RWPE2 (cell line): Measurements from ENCODE around the gene SELENON.

Experiments used
- ATAC-seq: fragments of 200-7000 bp; cut with Tn5 transposase; 3 replicates; pipeline ENCODE4 v1.9.1; 2021; ENCODE audit warnings: low read depth
- DNase-seq: peaks from one replicate; pipeline ENCODE4 v3.0.0-alpha.2; 2020; ENCODE audit warnings: low spot score
- H3K27ac ChIP-seq: fragments of 450-650 bp; 2 replicates; pipeline ENCODE4 v1.5.1; 2017; ENCODE audit warnings: mild to moderate bottlenecking; ENCODE audit not compliant: poor library complexity, severe bottlenecking
- H3K27me3 ChIP-seq: fragments of 250-450 bp; sonication (Bioruptor Pico); 2 replicates; pipeline ENCODE4 v1.5.1; 2021; ENCODE audit warnings: mild to moderate bottlenecking, moderate library complexity; ENCODE audit not compliant: insufficient read depth, poor library complexity, severe bottlenecking
- H3K36me3 ChIP-seq: fragments of 250-450 bp; sonication (Bioruptor Pico); 2 replicates; pipeline ENCODE4 v1.5.1; 2020; ENCODE audit warnings: low read depth, mild to moderate bottlenecking, moderate library complexity
- H3K4me1 ChIP-seq: fragments of 250-450 bp; sonication (Bioruptor Pico); 2 replicates; pipeline ENCODE4 v1.5.1; 2021; ENCODE audit warnings: mild to moderate bottlenecking, moderate library complexity; ENCODE audit not compliant: insufficient read depth, poor library complexity, severe bottlenecking
- H3K4me3 ChIP-seq: fragments of 250-450 bp; sonication (Bioruptor Pico); 2 replicates; pipeline ENCODE4 v1.5.1; 2021; ENCODE audit warnings: mild to moderate bottlenecking, moderate library complexity; ENCODE audit not compliant: severe bottlenecking
- H3K9me3 ChIP-seq: fragments of 250-450 bp; sonication (Bioruptor Pico); 2 replicates; pipeline ENCODE4 v1.5.1; 2021; ENCODE audit warnings: mild to moderate bottlenecking, moderate library complexity; ENCODE audit not compliant: severe bottlenecking
- TF ChIP-seq, protein P1 (sequence below): fragments of 450-650 bp; IDR thresholded peaks from one replicate; pipeline ENCODE4 v1.5.1; 2017; ENCODE audit warnings: mild to moderate bottlenecking, moderate library complexity; ENCODE audit not compliant: poor library complexity, severe bottlenecking

SELENON gene

GRCh38 chr1:25800703-25801377 is 847 bp downstream of the SELENON start:
- DNase-seq (no peak), ATAC-seq (no peak)
- Histone ChIP-seq H3K27me3 (no peaks in the 10 kb centered on the region), H3K36me3 (peaks cover 12% of the 10 kb centered on the region), H3K27ac (no peak overlapping the region), H3K4me1 (no peaks in the 10 kb centered on the region), H3K4me3 (peak overlapping the region; percentile 42), H3K9me3 (peaks cover 3% of the 10 kb centered on the region)
- TF ChIP-seq, protein P1, sequence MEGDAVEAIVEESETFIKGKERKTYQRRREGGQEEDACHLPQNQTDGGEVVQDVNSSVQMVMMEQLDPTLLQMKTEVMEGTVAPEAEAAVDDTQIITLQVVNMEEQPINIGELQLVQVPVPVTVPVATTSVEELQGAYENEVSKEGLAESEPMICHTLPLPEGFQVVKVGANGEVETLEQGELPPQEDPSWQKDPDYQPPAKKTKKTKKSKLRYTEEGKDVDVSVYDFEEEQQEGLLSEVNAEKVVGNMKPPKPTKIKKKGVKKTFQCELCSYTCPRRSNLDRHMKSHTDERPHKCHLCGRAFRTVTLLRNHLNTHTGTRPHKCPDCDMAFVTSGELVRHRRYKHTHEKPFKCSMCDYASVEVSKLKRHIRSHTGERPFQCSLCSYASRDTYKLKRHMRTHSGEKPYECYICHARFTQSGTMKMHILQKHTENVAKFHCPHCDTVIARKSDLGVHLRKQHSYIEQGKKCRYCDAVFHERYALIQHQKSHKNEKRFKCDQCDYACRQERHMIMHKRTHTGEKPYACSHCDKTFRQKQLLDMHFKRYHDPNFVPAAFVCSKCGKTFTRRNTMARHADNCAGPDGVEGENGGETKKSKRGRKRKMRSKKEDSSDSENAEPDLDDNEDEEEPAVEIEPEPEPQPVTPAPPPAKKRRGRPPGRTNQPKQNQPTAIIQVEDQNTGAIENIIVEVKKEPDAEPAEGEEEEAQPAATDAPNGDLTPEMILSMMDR, result no peak

DNA sequence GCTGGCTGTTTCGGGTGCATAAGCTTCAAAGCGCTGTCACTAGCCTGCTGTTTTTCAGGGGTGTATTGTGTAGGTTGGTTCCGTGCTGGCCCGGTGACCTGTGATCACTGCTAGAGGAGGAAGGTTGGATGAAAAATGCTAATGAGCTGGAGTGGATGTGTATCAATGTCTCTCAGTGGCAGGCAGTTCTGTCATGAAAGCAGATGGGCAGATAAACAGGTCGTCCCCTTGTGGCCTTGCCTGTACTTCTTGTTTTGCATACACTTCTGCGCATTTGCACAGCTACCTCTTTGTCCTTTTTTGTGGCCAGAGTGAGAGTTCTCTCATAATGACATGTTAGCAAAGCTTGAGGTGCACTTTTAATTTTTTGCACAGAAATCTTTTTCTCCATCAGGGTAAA is 2.9 kb downstream of the SELENON start:
- TF ChIP-seq, protein P1, result no peak
- Histone ChIP-seq H3K27me3 (no peaks in the 10 kb centered on the region), H3K4me1 (no peaks in the 10 kb centered on the region), H3K27ac (no peak overlapping the region), H3K9me3 (peaks cover 3% of the 10 kb centered on the region), H3K4me3 (no peak overlapping the region), H3K36me3 (peaks cover 13% of the 10 kb centered on the region)
- no peak for DNase-seq
- no peak for ATAC-seq

GRCh38 chr1:25803368-25803767 is 3.4 kb downstream of the SELENON start:
- DNase-seq (no peak), ATAC-seq (no peak)
- Histone ChIP-seq H3K27ac (no peak overlapping the region), H3K36me3 (peaks cover 13% of the 10 kb centered on the region), H3K4me1 (no peaks in the 10 kb centered on the region), H3K27me3 (no peaks in the 10 kb centered on the region), H3K9me3 (peaks cover 3% of the 10 kb centered on the region), H3K4me3 (no peak overlapping the region)
- TF ChIP-seq, protein P1, result no peak

DNA sequence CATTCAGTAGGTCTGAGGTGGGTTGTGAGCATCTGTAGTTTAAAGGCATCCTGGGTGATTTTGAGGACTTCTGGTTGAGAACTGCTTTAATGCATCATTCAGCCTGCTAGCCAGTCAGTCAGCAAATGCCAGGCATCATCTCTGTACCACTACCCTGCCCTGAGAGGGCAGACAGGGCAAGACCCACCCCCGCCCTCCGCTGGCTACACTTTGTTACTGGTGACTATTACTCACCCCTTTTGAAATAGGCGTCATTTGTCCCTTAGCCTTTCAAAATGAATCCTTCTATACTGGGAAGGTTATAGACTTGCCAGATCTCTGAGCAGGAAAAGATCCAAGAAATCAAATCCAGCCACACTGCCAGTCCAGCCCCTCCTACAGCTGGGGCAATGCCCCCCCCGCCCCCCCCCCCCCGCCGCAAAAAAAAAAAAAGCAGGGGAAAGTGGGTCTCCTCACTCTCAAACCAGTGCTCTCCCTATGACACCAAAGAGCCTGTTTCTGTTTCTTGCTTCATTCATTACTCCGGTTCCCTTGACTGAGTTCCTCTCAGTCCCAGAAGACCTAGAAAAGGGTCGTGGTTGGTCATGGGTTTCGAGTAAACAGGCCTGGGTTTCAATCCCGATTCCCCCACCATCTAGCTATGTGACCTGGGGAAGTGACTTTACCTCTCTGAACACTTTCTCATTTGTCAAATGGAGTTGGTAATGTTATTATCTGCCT is 4.4 kb downstream of the SELENON start:
- Histone ChIP-seq H3K4me3 (no peak overlapping the region), H3K4me1 (no peaks in the 10 kb centered on the region), H3K27ac (no peak overlapping the region), H3K36me3 (peaks cover 13% of the 10 kb centered on the region), H3K27me3 (no peaks in the 10 kb centered on the region), H3K9me3 (peaks cover 3% of the 10 kb centered on the region)
- no peak for DNase-seq
- peak; percentile 30; the same call in 1 of the 3 replicates for ATAC-seq
- TF ChIP-seq, protein P1, result no peak
